ENCODE data around the gene SCAPER.
"Not testable (repeated sequence)": the region's sequence is repeated elsewhere in the genome, so short reads cannot be mapped to it uniquely, and the experiment has no call there.

SCAPER gene

DNA sequence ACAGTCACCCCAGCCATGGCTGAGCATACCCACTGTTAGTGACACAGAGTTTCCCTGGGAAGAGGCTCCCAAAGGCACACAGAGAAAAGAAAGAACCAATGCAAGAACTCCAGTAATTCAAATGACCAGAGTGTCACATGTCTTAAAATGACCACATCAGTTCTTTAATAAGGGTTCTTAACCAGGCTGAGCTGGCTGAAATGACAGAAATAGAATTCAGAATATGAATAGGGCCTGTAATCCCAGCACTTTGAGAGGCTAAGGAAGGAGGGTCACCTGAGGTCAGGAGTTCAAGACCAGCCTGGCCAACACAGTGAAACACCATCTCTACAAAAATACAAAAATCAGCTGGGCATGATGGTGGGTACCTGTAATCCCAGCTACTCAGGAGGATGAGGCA, 54.8 kb downstream of the SCAPER start:
- not testable (repeated sequence) for DNase-seq (ENCODE audit: low spot score)

DNA sequence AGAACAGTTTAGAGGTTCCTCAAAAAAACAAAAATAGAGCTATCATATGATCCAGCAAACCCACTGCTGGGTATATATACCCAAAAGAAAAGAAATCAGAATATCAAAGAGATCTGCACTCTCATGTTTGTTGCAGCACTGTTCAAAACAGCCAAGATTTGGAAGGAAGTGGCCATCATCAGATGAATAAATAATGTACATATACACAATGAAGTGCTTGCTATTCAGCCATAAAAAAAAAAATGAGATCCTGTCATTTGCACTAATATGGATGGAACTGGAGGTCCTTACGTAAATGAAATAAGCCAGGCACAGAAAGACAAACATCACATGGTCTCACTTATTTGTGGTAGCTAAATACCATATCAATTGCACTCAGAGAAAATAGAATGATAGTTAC, 58.4 kb downstream of the SCAPER start:
- DNase-seq (ENCODE audit: low spot score) = no peak

DNA sequence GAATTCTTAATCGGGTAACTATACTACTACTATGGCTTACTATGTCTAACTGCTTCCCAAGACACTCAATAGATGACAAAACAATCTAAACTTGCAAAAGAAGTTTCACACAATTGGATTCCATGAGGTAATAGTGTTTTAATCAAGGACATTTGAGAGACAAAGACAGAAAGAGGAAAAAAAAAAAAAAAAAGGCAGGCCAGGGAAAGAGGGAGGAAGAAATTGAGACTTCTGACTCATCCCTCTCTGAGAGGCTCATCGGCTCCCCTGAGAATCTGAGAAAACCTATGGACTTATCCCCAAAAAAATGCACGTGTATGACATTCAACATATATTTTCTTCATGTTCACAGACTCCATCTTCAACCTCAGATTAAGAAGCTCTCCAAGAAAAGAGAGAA, 61.0 kb downstream of the SCAPER start:
- no peak for DNase-seq (ENCODE audit: low spot score)

DNA sequence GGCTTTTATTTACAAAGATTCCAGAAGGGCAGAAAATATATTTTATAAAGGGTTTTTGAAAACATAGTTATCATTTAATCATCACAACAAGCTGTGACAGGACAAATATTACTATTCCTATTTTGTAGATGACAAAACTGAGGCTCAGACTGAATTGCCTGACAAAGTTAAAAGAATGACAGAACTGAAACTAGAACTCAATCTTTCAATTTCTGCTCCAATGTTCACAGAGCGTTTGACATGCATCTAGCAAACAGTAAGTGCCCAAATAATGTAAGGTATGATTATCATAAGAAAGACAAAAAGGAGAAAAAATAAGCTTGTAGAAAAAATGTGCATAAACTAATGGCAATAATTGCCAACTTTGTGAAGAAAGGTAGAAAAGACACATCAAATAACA, 61.9 kb downstream of the SCAPER start:
- DNase-seq (ENCODE audit: low spot score) = no peak

DNA sequence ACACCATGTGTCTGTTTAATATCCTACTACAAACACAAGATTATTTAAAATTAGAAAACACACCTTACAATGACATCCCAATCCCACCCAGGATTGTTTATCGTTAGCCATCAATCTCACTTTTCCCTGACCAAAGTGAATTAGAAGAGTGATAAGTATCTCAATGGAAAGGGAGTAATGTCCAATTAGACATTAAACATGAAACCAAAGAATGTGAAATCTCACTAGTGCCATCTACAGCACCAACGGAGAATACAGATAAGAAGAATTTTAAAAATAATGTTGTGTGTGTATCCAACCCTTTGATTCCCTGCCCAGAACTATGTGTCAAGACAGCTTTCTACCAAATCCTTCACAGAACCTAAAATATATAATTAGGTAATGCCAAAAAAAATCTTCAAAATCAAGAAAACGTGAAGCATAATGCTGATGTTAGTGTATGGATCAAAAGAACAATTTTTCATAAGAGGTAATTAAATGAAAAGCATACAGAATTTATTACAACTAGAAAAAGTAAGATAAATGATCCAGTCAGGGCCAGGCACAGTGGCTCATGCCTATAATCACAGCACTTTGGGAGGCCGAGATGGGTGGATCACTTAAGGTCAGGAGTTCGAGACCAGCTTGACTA, 64.2 kb downstream of the SCAPER start:
- peak; percentile 11 for DNase-seq (ENCODE audit: low spot score)

DNA sequence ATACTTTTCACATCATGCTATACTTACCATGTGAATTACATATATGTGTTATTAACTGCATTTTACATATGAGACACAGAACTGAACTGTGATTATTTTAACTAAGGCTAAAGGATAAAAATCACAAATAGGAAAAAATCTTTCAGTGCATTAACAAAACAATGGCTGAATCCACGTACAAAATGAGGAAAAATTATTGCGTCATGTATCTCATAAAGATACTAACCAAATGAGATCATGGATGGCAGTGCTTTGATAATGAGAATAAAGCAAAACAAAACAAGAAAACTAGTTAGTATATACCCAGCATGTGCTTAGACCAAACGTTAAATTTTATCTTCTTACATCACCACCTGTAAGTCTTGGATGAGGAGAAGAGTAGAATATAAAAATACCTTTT, 66.0 kb downstream of the SCAPER start:
- DNase-seq (ENCODE audit: low spot score) = no peak

DNA sequence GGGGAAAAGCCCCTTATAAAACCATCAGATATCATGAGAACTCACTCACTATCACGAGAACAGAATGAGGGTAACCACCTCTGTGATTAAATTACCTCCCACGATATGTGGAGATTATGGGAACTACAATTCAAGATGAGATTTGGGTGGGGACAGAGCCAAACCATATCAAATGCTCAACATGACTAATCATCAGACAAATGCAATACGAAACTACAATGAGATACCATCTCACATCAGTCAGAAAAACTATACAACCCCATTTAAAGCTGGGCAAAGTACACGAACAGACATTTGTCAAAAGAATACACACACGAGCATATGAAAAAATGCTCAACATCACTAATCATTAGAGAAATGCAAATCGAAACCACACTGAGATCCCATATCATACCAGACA, 67.7 kb downstream of the SCAPER start:
- no peak for DNase-seq (ENCODE audit: low spot score)

DNA sequence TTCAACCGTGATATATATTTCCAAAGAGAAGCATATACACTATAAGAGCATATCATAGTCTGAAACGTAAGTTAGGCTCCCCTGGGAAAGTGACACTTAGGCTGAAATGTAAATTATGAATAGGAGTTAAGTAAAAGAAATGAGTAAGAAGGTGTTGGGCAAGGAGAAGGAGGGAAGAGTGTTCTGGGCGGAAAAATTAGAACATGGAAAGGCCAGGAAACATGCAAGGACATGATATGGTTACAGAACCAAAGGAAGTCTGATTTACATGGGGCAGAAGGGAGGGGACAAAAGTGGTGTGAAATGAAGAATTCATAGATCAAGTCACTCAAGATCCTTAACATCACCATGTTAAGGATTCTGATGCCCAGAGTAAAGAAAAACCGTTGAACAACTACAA, 75.2 kb downstream of the SCAPER start:
- no peak for DNase-seq (ENCODE audit: low spot score)

DNA sequence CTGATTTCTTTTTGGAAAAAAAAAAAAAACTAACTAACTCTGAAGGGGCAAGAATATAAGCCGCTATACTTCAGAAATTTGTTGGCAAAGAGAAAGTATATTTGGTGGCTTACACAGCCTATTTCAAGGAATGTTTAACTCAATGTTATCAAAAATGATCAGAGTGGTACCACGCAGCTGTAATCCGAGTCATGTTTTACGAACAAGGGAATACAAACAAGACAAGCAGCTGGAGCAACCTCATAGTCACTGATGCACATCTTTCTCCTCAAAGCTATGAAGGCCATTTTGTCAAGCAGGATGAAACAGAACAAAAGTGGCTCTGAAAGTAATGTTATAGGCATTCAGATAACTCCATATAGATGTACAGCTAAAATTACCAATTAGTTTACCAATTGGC, 81.2 kb downstream of the SCAPER start:
- DNase-seq (ENCODE audit: low spot score) = no peak

DNA sequence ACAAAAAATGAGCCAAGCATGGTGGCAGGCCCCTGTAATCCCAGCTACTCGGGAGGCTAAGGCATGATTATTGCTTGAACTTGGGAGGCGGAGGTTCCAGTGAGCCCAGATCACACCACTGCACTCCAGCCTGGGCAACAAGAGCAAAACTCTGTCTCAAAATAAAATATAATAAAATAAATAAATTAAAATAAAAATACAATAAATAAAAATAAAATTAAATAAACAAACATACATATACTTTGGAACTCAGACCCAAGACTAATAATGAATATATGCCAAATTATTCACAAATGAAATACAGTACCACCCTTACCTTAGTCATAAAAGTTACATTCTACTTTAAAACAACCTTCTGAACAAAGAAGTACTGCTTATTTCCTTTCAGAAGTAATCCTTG, 81.8 kb downstream of the SCAPER start:
- DNase-seq (ENCODE audit: low spot score) = no peak

DNA sequence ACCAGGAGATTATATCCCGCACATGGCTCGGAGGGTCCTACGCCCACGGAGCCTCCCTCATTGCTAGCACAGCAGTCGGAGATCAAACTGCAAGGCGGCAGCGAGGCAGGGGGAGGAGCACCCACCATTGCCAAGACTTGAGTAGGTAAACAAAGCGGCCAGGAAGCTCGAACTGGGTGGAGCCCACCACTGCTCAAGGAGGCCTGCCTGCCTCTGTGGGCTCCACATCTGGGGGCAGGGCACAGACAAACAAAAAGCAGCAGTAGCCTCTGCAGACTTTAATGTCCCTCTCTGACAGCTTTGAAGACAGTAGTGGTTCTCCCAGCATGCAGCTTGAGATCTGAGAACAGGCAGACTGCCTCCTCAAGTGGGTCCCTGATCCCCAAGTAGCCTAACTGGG, 86.2 kb downstream of the SCAPER start:
- not testable (repeated sequence) for DNase-seq (ENCODE audit: low spot score)

DNA sequence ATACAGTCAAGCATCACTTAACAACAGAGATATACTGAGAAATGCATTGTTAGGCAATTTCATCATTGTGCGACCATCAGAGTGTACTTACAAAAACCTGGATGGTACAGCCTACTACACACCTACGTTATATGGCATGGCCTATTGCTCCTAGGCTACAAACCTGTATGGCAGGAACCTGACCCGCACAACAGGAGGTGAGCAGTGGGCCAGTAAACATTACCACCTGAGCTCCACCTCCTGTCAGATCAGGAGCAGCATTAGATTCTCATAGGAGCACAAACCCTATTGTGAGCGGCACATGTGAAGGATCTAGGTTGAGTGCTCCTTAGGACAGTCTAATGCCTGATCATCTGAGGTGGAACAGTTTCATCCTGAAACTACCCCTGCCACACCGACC, 89.7 kb downstream of the SCAPER start:
- no peak for DNase-seq (ENCODE audit: low spot score)

DNA sequence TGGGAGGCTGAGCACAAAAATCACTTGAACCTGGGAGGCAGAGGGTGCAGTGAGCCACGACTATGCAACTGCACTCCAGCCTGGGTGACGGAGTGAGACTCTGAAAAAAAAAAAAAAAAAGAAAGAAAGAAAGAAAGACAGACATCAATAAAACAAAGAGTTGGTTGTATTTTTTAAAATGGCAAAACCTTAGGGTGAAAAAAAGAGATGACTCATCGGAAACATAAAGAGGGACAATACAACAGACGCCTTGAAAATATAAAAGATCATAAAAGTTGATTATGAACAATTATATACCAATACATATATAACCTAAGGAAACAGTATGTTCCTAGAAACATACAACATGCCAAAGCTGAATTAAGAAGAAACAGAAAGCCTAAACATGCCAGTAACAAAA, 92.8 kb downstream of the SCAPER start:
- no peak for DNase-seq (ENCODE audit: low spot score)

DNA sequence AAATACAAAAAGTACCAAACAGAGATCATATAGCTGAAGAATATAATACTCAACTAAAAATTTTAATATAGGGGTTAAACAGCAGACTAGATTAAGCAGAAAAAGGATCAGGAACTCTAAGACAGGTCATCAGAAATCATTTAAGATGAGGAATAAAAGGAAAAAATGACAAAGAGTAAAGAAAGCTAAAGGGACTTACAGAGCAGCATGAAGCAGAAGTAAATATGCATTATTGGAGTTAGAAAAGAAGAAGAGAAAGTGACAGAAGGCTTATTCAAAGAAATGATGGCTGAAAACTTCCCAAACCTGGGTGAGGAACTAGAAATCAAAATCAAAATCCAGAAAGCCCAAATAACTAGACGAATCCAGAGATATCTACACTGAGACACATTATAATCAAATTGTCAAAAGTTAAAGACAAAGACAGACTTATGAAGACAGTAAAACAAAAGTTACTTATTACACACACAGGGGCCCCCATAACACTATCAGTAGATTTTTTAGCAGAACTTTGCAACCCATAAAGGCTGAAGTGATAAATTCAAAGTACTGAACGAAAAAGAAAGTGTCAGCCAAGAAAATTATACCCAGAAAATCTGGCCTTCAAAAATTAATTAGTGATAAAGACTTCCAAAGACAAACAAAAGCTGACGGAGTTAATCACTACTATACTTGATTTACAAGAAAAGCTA, 95.6 kb downstream of the SCAPER start:
- no peak for DNase-seq (ENCODE audit: low spot score)

DNA sequence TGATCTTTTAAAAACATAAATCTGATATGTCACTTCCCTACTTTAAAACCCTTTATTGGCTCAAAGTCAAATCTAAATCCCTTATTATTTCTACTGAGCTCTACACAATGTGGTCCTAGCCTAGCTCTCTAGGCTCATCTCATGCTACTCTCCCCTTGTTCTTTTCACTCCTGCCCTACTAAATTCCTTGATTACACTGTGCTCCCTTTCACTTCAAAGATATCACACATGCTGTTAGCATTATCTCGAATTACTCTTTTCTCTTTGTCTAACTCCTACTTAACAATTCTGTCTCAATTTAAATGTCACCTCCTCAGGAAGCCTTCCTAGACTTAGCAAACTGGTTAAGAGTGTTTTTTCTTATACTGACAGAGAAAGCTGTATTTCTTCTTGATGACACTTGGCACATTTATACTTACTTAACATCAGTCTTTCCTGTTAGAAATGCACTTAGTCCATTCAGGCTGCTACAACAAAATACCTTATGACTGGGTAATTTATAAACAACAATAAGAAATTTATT, 102.0 kb downstream of the SCAPER start:
- no peak for DNase-seq (ENCODE audit: low spot score)

DNA sequence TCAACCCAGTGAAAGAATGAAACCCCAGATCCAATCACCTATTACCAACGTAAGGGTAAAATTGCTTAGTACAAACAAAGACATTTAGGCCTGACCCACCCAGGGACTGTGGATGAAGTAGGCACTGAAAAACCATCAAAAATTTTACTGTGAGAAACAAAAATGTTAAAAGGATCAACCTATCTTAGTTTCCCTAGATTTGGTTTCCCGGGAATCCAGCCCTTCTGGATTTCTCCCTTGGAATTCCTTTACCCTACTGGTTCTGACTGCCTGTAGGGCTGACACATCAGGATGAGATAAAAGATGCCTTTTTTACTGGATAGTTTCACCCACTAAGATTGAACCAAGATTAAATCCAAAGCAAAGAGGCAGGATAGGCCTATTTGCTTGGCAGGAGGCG, 102.7 kb downstream of the SCAPER start:
- DNase-seq (ENCODE audit: low spot score) = no peak

DNA sequence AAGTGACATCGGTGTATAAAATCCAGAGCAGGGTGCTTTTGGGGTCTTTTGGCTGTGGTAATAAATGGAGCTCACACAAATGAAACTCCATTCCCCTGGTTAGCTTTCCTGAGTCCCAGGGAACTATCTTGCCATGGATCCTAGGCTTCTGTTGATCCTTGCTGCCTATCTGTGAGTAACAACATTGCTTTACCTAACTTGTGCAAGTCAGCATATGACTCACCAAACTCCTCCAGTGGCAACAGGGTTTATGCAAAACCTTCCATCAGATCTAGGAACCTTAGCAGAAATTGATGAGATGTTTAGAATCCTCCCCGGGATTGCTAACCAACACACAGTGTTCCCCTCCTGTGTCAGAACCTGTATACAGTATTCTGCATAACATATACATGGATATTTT, 105.4 kb downstream of the SCAPER start:
- DNase-seq (ENCODE audit: low spot score) = peak; percentile 63

DNA sequence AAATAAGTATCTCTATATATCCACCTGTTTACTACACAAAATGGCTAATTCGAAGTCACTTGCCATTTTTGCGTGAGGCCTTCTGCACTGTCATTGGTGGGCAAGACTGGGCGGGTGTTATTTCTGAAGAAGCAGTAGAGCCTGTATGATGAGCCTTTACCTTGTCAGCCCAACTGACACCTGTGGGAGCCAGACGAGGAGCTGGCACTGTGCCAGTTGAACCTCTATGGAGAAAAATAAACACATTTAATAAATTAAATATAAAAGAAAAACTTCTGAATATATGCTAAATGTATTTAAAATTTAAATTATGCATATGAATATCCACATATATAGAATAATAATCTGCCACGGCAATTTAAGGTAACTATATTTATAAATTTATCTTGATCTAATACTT, 109.9 kb downstream of the SCAPER start:
- no peak for DNase-seq (ENCODE audit: low spot score)

DNA sequence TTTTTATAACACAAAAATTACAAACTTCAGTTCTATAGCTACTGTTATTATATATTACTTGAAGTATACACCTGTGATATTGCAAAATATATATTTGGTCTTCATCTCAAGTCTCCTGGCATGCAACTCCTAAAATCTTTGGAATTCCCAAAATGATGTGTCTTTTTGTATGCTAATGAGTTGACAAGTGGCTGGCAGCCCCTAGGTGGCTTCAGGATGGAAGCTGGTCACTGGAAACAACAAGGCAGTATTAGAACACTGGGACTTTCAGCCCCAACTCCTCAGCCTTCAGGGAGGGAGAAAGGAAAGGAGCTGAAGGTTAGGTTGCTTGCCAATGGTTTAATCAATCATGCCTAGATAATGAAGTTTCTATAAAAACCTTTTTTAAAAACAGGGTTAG, 112.0 kb downstream of the SCAPER start:
- no peak for DNase-seq (ENCODE audit: low spot score)

DNA sequence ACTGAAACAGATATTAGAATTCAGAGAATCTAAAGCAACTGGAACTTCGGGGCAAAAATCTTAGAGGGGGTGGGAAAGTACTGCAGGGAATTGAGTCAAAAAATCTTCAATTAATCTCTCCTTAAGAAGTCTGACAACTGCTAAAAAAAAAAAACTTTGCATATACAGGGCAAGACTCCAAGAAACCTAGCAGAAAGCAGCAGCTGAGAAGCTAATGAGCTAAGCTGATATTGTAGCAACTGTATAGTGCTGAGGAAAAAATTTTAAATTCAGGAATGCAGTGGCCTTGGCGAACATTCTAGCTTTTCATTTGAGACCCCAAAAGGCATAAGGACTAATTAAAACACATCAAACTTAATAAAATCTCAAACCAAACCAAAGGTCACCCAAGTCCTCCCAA, 113.6 kb downstream of the SCAPER start:
- no peak for DNase-seq (ENCODE audit: low spot score)

DNA sequence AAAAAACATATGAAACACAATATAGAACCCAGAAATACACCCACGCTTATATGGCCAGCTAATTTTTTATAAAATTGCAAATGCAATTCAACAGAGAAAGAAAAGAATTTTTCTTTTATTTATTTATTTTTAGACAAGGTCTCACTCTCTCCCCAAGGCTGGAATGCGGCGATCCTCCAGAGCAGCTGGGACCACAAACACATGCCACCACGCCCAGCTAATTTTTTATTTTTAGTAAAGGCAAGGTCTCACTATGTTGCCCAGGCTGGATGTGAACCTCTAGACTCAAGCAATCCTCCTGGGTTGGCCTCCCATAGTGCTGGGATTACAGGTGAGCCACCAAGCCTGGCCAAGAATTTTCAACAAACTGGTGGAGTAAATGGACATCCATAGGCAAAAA, 117.9 kb downstream of the SCAPER start:
- DNase-seq (ENCODE audit: low spot score) = no peak

DNA sequence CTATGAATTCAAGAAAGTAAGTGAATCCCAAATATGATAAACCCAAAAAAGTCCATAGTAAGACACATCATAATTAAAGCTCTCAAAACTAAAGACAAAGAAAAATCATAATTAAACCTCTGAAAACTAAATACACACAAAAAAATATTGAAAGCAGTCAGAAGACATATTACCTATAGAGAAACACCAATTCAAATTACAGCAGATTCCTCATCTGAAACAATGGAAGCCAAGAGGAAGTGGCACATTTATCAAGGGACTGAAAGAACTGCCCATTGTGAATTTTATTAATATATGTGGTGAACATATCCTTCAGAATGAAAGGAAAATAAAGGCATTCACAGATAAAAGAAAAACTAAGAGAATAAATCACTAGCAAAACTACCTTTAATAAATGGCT, 128.2 kb downstream of the SCAPER start:
- DNase-seq (ENCODE audit: low spot score) = no peak

DNA sequence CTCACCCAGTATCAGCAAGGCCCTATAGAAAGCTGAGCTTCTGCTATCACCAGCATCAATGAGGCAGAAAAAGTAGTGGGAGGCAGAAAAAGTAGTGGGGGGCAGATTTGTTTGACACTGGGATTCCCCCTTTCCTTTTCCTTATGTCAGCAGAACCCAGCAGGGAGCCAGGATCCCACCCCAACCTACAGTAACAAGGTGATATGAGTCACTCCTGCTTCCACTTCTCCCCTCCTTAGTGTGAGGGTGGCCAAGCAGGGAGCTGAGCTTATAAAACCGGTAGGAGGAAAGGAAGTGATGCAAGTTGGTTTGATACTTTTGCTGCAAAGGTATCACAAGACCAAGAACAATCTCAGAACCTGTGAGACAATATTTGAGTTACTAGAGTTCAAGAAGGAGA, 128.7 kb downstream of the SCAPER start:
- DNase-seq (ENCODE audit: low spot score) = no peak

DNA sequence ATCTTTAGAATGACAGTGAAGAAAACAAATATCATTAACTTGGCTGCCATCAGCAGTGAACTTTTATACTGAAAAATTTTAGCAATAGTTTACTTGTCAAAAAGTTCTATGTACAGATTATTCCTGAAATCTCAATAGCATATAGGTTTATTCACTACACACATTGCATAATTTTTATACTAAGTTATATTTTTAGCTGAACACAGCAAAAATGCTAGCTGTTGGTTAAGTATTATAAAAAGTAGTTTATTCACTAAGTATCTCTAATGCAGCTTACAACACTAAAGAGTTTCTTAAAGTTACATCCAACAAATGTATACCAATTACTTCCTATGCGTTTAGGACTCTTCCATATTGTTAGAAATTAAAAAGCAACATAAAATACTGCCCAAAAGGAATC, 131.9 kb downstream of the SCAPER start:
- no peak for DNase-seq (ENCODE audit: low spot score)

Measured in AG08396 (cell line).